Caco-2 (cell line): ENCODE measurements around the gene RAC2. TPM values are rescaled to one million over a fixed set of nuclear protein-coding genes. Genes with fewer than 3 reads are reported as not detected.
A peak's percentile ranks its signal among the peaks of the same experiment; 100 is the strongest.
"Not testable (repeated sequence)": the region's sequence is repeated elsewhere in the genome, so short reads cannot be mapped to it uniquely, and the experiment has no call there.

ENCODE experiments used
- BruUV-seq: library from RNA; stranded (reverse); fragments of 400-500 nt; replicated peaks from 2 replicates; lab custom pipeline; 2021; lab: Mats Ljungman, UMichigan
- CTCF ChIA-PET: fragments of 300-600 bp; sonication (Branson Sonifier 250); formaldehyde crosslinking; loops from one replicate; lab custom pipeline; 2022; ENCODE audit warnings: antibody characterized with exemption; lab: Charles Lee
- POLR2A ChIA-PET: fragments of 300-600 bp; sonication (Branson Sonifier 250); formaldehyde crosslinking; loops from one replicate; lab custom pipeline; 2022; ENCODE audit warnings: antibody characterized with exemption; lab: Charles Lee
- DNase-seq, 2 experiments: peaks; one replicate each; pipeline versions ENCODE4 v3.0.0 to v3.0.0-alpha.2; 2020 to 2022
- H3K27me3 ChIP-seq: replicated peaks from 2 replicates; pipeline ENCODE4 v1.6.0; 2011; ENCODE audit warnings: low read length; ENCODE audit not compliant: control insufficient read depth, insufficient read depth
- H3K36me3 ChIP-seq: 2 replicates; pipeline ENCODE4 v1.5.1; 2011; ENCODE audit warnings: low read length; ENCODE audit not compliant: control insufficient read depth, insufficient read depth
- H3K4me1 ChIP-seq: fragments of 250-450 bp; sonication (Bioruptor Pico); 2 replicates; pipeline ENCODE4 v1.5.1; 2020; ENCODE audit warnings: mild to moderate bottlenecking
- H3K4me3 ChIP-seq: 2 replicates; pipeline ENCODE4 v1.5.1; 2011; ENCODE audit warnings: low read depth, mild to moderate bottlenecking, control low read depth, low read length
- H3K9me3 ChIP-seq: fragments of 250-450 bp; sonication (Bioruptor Pico); 2 replicates; pipeline ENCODE4 v1.5.1; 2020; ENCODE audit warnings: mild to moderate bottlenecking, moderate library complexity
- H3K27ac Mint-ChIP-seq: one replicate; pipeline ENCODE4 v1.8.0; 2022; ENCODE audit warnings: mixed read lengths; ENCODE audit not compliant: unreplicated experiment
- H3K27me3 Mint-ChIP-seq: one replicate; pipeline ENCODE4 v1.8.0; 2022; ENCODE audit warnings: mixed read lengths; ENCODE audit not compliant: insufficient read depth, unreplicated experiment
- H3K36me3 Mint-ChIP-seq: one replicate; pipeline ENCODE4 v1.8.0; 2022; ENCODE audit warnings: mild to moderate bottlenecking, mixed read lengths; ENCODE audit not compliant: insufficient read depth, unreplicated experiment
- H3K4me1 Mint-ChIP-seq: one replicate; pipeline ENCODE4 v1.8.0; 2022; ENCODE audit warnings: low read depth, mixed read lengths; ENCODE audit not compliant: unreplicated experiment
- H3K4me3 Mint-ChIP-seq: one replicate; pipeline ENCODE4 v1.8.0; 2022; ENCODE audit warnings: mild to moderate bottlenecking, moderate library complexity, mixed read lengths; ENCODE audit not compliant: unreplicated experiment
- H3K9me3 Mint-ChIP-seq: one replicate; pipeline ENCODE4 v1.8.0; 2022; ENCODE audit warnings: mixed read lengths; ENCODE audit not compliant: unreplicated experiment
- intact Hi-C: fragments of 100-400 bp; cut with micrococcal nuclease; formaldehyde crosslinking; loops from one replicate; pipeline ENCODE4 v1.10.0; 2022; ENCODE audit not compliant: unreplicated experiment
- total RNA-seq: library from RNA; stranded (reverse); gene quantifications from 2 replicates; pipeline ENCODE4 v1.2.3, GENCODE V29; 2022
- TF ChIP-seq, protein P1 (sequence below), 2 experiments: fragments of 200-600 bp in 1 of 2; IDR thresholded peaks; 1 replicate in 1 of 2; 2 replicates in 1 of 2; pipeline versions ENCODE4 v1.5.1 to v1.8.0; 2011 to 2022; ENCODE audit warnings: antibody characterized with exemption in 1 of 2, control low read depth in 1 of 2, inconsistent platforms in 1 of 2, low read depth in 1 of 2, low read length in 1 of 2, mild to moderate bottlenecking in 1 of 2, moderate library complexity in 1 of 2; ENCODE audit not compliant: insufficient read depth in 1 of 2, severe bottlenecking in 1 of 2, unreplicated experiment in 1 of 2

The RAC2 gene
- total RNA-seq, 1 experiment from 2014 or later: 0.25 TPM

- no peaks in the 10 kb centered on the region for H3K27me3 Mint-ChIP-seq
- Histone ChIP-seq H3K27me3 (no peaks in the 10 kb centered on the region; the same call in 1 of the 2 replicates), H3K4me1 (peaks cover 28% of the 10 kb centered on the region), H3K36me3 (no peaks in the 10 kb centered on the region), H3K9me3 (no peaks in the 10 kb centered on the region), H3K4me3 (no peak overlapping the region)
- CTCF ChIA-PET: interaction anchor here (1.4 kb wide), 1 partner anchor 23 kb away, joined by 4 read pairs; no protein-coding TSS in a partner anchor
- intact Hi-C loops: no loop called here
- H3K4me1 Mint-ChIP-seq: peaks cover 9% of the 10 kb centered on the region
- no peaks in the 10 kb centered on the region for H3K9me3 Mint-ChIP-seq
- POLR2A ChIA-PET: no interaction called here
- peak in 1 of 2 experiments; percentile 9 for DNase-seq
- BruUV-seq: no TSS peak
- no peak overlapping the region for H3K27ac Mint-ChIP-seq
- H3K4me3 Mint-ChIP-seq: no peak overlapping the region
- TF ChIP-seq, protein P1, sequence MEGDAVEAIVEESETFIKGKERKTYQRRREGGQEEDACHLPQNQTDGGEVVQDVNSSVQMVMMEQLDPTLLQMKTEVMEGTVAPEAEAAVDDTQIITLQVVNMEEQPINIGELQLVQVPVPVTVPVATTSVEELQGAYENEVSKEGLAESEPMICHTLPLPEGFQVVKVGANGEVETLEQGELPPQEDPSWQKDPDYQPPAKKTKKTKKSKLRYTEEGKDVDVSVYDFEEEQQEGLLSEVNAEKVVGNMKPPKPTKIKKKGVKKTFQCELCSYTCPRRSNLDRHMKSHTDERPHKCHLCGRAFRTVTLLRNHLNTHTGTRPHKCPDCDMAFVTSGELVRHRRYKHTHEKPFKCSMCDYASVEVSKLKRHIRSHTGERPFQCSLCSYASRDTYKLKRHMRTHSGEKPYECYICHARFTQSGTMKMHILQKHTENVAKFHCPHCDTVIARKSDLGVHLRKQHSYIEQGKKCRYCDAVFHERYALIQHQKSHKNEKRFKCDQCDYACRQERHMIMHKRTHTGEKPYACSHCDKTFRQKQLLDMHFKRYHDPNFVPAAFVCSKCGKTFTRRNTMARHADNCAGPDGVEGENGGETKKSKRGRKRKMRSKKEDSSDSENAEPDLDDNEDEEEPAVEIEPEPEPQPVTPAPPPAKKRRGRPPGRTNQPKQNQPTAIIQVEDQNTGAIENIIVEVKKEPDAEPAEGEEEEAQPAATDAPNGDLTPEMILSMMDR (IDR thresholded peaks at IDR 0.05; ENCODE audit: insufficient read depth in 1 of 2, low read depth in 1 of 2, low read length in 1 of 2, severe bottlenecking in 1 of 2, unreplicated experiment in 1 of 2): no peak
- peaks cover 7% of the 10 kb centered on the region for H3K36me3 Mint-ChIP-seq
Measured at GRCh38 chr22:37202001-37202555, 42.0 kb downstream of the RAC2 start.

DNA sequence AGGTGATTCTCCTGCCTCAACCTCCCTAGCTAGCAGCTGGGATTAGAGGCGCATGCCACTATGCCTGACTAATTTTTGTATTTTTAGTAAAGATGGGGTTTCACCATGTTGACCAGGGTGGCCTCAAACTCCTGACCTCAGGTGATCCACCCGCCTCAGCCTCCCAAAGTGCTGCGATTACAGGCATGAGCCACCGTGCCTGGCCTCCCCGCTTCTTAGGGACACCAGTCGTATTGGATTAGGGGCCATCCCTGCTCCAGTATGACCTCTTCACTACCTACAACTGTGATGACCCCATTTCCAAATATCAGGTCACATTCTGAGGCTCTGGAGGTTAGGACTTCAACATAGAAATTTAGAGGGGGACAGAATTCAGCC, 42.6 kb downstream of the RAC2 start:
- H3K27me3 Mint-ChIP-seq, H3K4me1 Mint-ChIP-seq, BruUV-seq, H3K27me3 ChIP-seq, H3K4me3 ChIP-seq, H3K9me3 Mint-ChIP-seq, H3K9me3 ChIP-seq, H3K4me3 Mint-ChIP-seq, H3K36me3 ChIP-seq, H3K36me3 Mint-ChIP-seq, POLR2A ChIA-PET, intact Hi-C loops, H3K27ac Mint-ChIP-seq: not testable (repeated sequence)
- CTCF ChIA-PET: interaction anchor here (1.4 to 2.6 kb wide), 2 partner anchors 11 to 24 kb away, joined by 4 to 8 read pairs; partner anchors contain the start of gene SSTR3
- H3K4me1 ChIP-seq: peaks cover 34% of the 10 kb centered on the region
- peak in 1 of 2 experiments; percentile 9 for DNase-seq

DNA sequence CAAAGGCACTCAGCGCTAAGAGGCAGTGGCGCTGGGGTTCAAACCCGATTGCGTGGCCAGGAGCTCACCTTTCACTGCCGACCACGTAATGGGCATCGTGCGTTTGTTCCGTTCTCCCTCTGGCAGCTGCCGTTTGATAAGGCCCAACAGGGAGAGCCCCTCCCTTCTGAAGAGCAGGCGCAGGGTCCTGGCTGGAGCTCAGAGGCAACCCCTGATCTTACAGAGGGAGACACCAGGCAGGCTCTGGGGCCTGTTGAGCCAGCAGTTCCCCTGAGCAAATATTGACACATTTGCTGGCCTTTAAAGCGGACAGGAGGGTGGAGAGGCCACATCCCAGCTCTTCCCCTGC, 44.3 kb downstream of the RAC2 start:
- Histone ChIP-seq H3K4me3 (peak overlapping the region; percentile 48), H3K36me3 (no peaks in the 10 kb centered on the region), H3K4me1 (peaks cover 48% of the 10 kb centered on the region), H3K27me3 (no peaks in the 10 kb centered on the region; the same call in 1 of the 2 replicates), H3K9me3 (no peaks in the 10 kb centered on the region)
- no TSS peak for BruUV-seq
- Mint-ChIP-seq H3K4me1 (peaks cover 26% of the 10 kb centered on the region), H3K9me3 (no peaks in the 10 kb centered on the region), H3K4me3 (peak overlapping the region; percentile 90), H3K27ac (peak overlapping the region; percentile 59), H3K27me3 (no peaks in the 10 kb centered on the region), H3K36me3 (peaks cover 13% of the 10 kb centered on the region)
- CTCF ChIA-PET: interaction anchor here (0.6 to 2.6 kb wide), 24 partner anchors 10 to 670 kb away, joined by 3 to 8 read pairs (median 4); partner anchors contain the start of genes IFT27 and SSTR3
- intact Hi-C loops: loop anchor here (1.0 to 10.0 kb wide), 3 partner anchors 33 to 255 kb away; no protein-coding TSS in a partner anchor
- peak; percentile 61 to 74 for DNase-seq
- POLR2A ChIA-PET: interaction anchor here (0.6 to 1.1 kb wide), 5 partner anchors 58 to 424 kb away, joined by 3 to 9 read pairs (median 4); partner anchors contain the start of genes IFT27 and KCTD17
- TF ChIP-seq, protein P1 (IDR thresholded peaks at IDR 0.05; ENCODE audit: insufficient read depth in 1 of 2, low read depth in 1 of 2, low read length in 1 of 2, severe bottlenecking in 1 of 2, unreplicated experiment in 1 of 2): no peak
